Measurements from ENCODE around the gene PELI2. TPM values are rescaled to one million over a fixed set of nuclear protein-coding genes. Genes with fewer than 3 reads are reported as not detected.

The PELI2 gene
- polyA plus RNA-seq, 1 donor from 2014 or later = 0.85 TPM

DNA sequence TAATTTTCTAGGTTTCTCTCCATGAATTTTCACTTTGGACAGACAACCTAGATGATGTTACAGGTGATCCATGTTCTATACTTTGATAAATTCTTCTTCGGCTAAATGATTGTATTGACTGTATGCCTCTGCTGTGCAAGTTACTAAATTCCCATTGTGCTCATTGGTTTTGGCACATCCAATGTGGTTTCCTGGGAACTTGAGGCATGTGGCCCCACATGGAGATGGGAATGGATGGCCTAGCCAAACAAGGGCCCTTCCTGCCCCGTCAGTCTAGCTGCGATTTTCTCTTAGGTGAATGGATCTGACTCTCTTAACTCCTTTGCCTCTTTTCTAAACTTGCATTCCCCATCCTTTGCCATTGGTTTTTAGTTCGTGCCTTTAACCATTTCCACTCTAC is 186.2 kb downstream of the PELI2 start:
- peaks cover 0 to 2% (median 0%) of the 10 kb centered on the region in 3 donors for H3K9me3 Mint-ChIP-seq
- no peak overlapping the region for H3K4me3 Mint-ChIP-seq
- no peaks in the 10 kb centered on the region for H3K4me1 Mint-ChIP-seq
- no peak overlapping the region for H3K27ac Mint-ChIP-seq
- H3K36me3 Mint-ChIP-seq = peaks cover 2% of the 10 kb centered on the region
- no peaks in the 10 kb centered on the region for H3K27me3 Mint-ChIP-seq

GRCh38 chr14:56309198-56309597 is 191.0 kb downstream of the PELI2 start:
- no peak overlapping the region for H3K27ac Mint-ChIP-seq

GRCh38 chr14:56310643-56311042 is 192.4 kb downstream of the PELI2 start:
- Mint-ChIP-seq H3K4me3 (no peak overlapping the region), H3K9me3 (peaks cover 2 to 6% (median 3%) of the 10 kb centered on the region in 3 donors), H3K36me3 (peaks cover 2% of the 10 kb centered on the region), H3K27me3 (no peaks in the 10 kb centered on the region), H3K4me1 (peaks cover 0 to 3% (median 0%) of the 10 kb centered on the region in 3 donors), H3K27ac (no peak overlapping the region)

More at GRCh38 chr14:56309198-56309597, 191.0 kb downstream of the PELI2 start:
- H3K36me3 Mint-ChIP-seq = peaks cover 2% of the 10 kb centered on the region
- H3K9me3 Mint-ChIP-seq = peaks cover 2 to 3% (median 2%) of the 10 kb centered on the region in 3 donors
- no peaks in the 10 kb centered on the region for H3K4me1 Mint-ChIP-seq
- no peak overlapping the region for H3K4me3 Mint-ChIP-seq
- H3K27me3 Mint-ChIP-seq = no peaks in the 10 kb centered on the region

GRCh38 chr14:56313789-56314188 is 195.6 kb downstream of the PELI2 start:
- Mint-ChIP-seq H3K4me3 (no peak overlapping the region), H3K36me3 (peaks cover 4% of the 10 kb centered on the region), H3K27me3 (no peaks in the 10 kb centered on the region), H3K27ac (no peak overlapping the region), H3K4me1 (peaks cover 0 to 4% (median 0%) of the 10 kb centered on the region in 3 donors), H3K9me3 (peaks cover 3 to 6% (median 5%) of the 10 kb centered on the region in 3 donors)

GRCh38 chr14:56318393-56319115 is 200.3 kb downstream of the PELI2 start:
- peaks cover 0 to 6% (median 2%) of the 10 kb centered on the region in 3 donors for H3K9me3 Mint-ChIP-seq
- H3K27me3 Mint-ChIP-seq = no peaks in the 10 kb centered on the region
- peaks cover 0 to 4% (median 0%) of the 10 kb centered on the region in 3 donors for H3K4me1 Mint-ChIP-seq
- H3K4me3 Mint-ChIP-seq = no peak overlapping the region
- no peak overlapping the region for H3K27ac Mint-ChIP-seq
- H3K36me3 Mint-ChIP-seq = peaks cover 10% of the 10 kb centered on the region

GRCh38 chr14:56321861-56322260 is 203.7 kb downstream of the PELI2 start:
- Mint-ChIP-seq H3K27ac (no peak overlapping the region), H3K4me1 (no peaks in the 10 kb centered on the region), H3K27me3 (no peaks in the 10 kb centered on the region), H3K4me3 (no peak overlapping the region), H3K36me3 (peaks cover 10% of the 10 kb centered on the region), H3K9me3 (peaks cover 0 to 2% (median 2%) of the 10 kb centered on the region in 3 donors)

DNA sequence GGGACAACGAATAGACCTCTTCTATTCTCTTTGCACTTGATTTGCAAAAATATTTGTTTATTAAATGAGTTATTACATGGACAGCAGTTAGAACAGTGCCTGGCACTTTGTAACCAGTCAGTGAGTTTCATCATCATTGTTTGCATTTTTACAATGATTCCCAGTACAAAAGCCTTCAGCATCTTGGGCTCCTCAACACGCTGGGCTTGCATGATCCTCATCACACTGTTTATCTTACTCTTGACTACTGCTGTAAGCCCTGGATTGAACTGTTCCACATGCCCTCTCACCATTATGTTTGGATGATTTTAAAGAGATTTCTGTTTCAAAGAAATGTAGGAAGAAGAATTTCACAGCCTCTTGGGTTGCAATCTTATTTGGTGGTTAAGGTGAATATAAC is 204.3 kb downstream of the PELI2 start:
- peaks cover 10% of the 10 kb centered on the region for H3K36me3 Mint-ChIP-seq
- no peaks in the 10 kb centered on the region for H3K4me1 Mint-ChIP-seq
- H3K27ac Mint-ChIP-seq = no peak overlapping the region
- no peak overlapping the region for H3K4me3 Mint-ChIP-seq
- no peaks in the 10 kb centered on the region for H3K27me3 Mint-ChIP-seq
- H3K9me3 Mint-ChIP-seq = peaks cover 0 to 2% (median 2%) of the 10 kb centered on the region in 3 donors

GRCh38 chr14:56324454-56324853 is 206.2 kb downstream of the PELI2 start:
- H3K36me3 Mint-ChIP-seq = peaks cover 7% of the 10 kb centered on the region
- H3K4me1 Mint-ChIP-seq = no peaks in the 10 kb centered on the region
- H3K4me3 Mint-ChIP-seq = no peak overlapping the region
- peaks cover under 1% of the 10 kb centered on the region for H3K27me3 Mint-ChIP-seq
- H3K9me3 Mint-ChIP-seq = peaks cover 0 to 2% (median 2%) of the 10 kb centered on the region in 3 donors
- H3K27ac Mint-ChIP-seq = no peak overlapping the region

DNA sequence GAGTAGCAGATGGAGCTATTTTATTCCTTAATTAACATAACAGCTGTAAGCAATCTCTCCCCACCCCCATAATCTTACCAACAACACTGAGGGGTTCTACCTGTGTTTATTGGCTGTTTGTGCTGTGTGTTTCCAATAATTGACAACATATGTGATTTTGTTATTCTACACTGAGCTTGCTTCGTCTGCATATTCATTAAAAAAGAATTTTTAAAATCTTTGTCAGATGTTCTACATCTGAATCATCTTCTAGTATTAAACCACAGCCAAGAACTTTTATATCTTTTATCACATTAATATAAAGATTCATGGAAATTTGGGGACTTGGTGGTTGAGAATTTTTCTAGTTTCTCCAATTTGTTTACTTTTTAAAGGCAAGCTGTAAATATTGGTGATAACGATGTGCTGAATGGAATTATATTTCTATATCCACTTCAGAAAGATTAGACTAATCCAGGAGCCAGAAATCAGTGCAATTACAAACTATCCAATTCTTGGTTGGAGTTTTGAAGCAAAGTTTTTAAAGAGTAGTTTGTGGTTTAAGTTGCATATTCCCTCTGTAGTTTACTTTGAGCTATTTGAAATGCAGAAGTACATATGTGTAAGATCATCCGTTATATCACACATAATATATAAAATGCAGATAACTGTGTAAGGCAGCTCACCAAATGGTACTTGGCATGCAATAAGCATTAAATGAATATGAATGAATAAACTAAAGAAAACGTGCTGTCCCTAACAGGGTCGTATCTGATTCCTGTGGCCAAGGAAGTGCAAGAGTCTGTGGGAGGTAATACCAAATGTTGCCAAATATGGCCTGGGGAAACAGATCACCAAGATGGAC is 206.9 kb downstream of the PELI2 start:
- Mint-ChIP-seq H3K27me3 (peaks cover 2% of the 10 kb centered on the region), H3K9me3 (peaks cover 0 to 2% (median under 1%) of the 10 kb centered on the region in 3 donors), H3K4me1 (no peaks in the 10 kb centered on the region), H3K36me3 (peaks cover 1% of the 10 kb centered on the region), H3K4me3 (no peak overlapping the region), H3K27ac (no peak overlapping the region)

- no peaks in the 10 kb centered on the region for H3K36me3 Mint-ChIP-seq
- H3K27ac Mint-ChIP-seq = no peak overlapping the region
- H3K27me3 Mint-ChIP-seq = peaks cover 2% of the 10 kb centered on the region
- no peaks in the 10 kb centered on the region for H3K4me1 Mint-ChIP-seq
- H3K9me3 Mint-ChIP-seq = peaks cover 0 to 2% (median 0%) of the 10 kb centered on the region in 3 donors
- no peak overlapping the region for H3K4me3 Mint-ChIP-seq
Measured at GRCh38 chr14:56328021-56328420, 209.8 kb downstream of the PELI2 start.

GRCh38 chr14:56331592-56332216 is 213.5 kb downstream of the PELI2 start:
- no peak overlapping the region for H3K4me3 Mint-ChIP-seq
- peaks cover 0 to 2% (median 0%) of the 10 kb centered on the region in 3 donors for H3K9me3 Mint-ChIP-seq
- no peaks in the 10 kb centered on the region for H3K4me1 Mint-ChIP-seq
- H3K27me3 Mint-ChIP-seq = peaks cover 2% of the 10 kb centered on the region
- H3K27ac Mint-ChIP-seq = no peak overlapping the region
- H3K36me3 Mint-ChIP-seq = no peaks in the 10 kb centered on the region

DNA sequence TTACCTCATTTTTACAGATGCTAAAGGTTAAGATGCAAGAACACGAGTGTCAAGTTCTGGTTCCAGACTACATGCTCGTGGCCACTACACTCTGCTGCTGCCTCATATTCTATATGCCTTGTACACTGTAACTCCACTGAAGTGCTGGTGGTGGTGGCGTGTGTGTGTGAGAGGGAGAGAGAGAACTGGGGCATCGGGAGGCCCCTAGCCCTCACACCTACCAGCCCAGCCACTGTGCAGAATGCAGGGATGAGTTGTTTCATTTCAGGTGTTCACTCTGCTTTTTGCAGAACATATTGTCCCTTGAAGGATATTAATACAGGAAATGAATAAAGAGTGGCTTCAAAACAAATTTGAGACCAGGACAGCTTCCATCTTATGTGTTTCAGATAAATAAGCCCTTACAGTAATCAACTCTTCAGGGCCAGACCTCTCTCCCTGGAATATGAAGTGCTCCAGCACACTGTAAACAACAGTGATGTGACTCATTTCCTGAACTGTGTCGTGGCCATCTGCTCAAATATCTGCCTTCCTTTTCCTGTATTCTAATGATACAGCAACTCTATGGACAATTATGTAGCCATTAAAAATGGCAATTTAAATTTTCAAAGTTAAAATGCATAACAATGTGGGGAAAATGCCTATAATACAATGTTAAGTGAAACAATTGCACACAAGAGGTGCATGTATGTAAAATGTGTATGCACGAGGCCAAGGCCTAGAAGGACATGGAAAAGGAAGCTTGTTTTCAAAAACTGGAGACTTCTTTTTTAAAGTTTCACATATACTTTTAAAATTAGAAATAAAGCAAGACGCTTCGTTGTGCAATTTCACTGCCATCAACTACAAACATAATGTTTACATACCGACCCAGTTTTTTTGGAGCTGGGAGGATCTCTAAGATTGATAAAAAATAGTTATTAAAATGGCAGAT is 215.4 kb downstream of the PELI2 start:
- H3K4me1 Mint-ChIP-seq = no peaks in the 10 kb centered on the region
- no peak overlapping the region for H3K4me3 Mint-ChIP-seq
- no peak overlapping the region for H3K27ac Mint-ChIP-seq

GRCh38 chr14:56334458-56334857 is 216.2 kb downstream of the PELI2 start:
- Mint-ChIP-seq H3K27ac (no peak overlapping the region), H3K36me3 (no peaks in the 10 kb centered on the region), H3K27me3 (peaks cover 1% of the 10 kb centered on the region), H3K4me3 (no peak overlapping the region), H3K4me1 (no peaks in the 10 kb centered on the region), H3K9me3 (no peaks in the 10 kb centered on the region)

More for the DNA sequence above, 215.4 kb downstream of the PELI2 start:
- Mint-ChIP-seq H3K27me3 (peaks cover 2% of the 10 kb centered on the region), H3K36me3 (no peaks in the 10 kb centered on the region), H3K9me3 (no peaks in the 10 kb centered on the region)

- Mint-ChIP-seq H3K27me3 (no peaks in the 10 kb centered on the region), H3K4me3 (no peak overlapping the region), H3K27ac (no peak overlapping the region), H3K9me3 (no peaks in the 10 kb centered on the region), H3K4me1 (peaks cover 0 to 6% (median 2%) of the 10 kb centered on the region in 3 donors), H3K36me3 (no peaks in the 10 kb centered on the region)
Measured at GRCh38 chr14:56338674-56339073, 220.5 kb downstream of the PELI2 start.
